Type B pancreatic cell (in vitro differentiated cells): ENCODE results near the gene CA7. TPM values are rescaled to one million over a fixed set of nuclear protein-coding genes. Genes with fewer than 3 reads are reported as not detected.

Source experiments
- DNase-seq: peaks from one replicate; pipeline ENCODE4 v3.0.0; 2021; ENCODE audit warnings: mixed read lengths; ENCODE audit not compliant: unreplicated experiment; ENCODE audit errors: extremely low spot score
- H3K27ac Mint-ChIP-seq: 2 replicates; pipeline ENCODE4 v1.8.0; 2021; ENCODE audit warnings: mild to moderate bottlenecking, mixed read lengths
- H3K27me3 Mint-ChIP-seq: 2 replicates; pipeline ENCODE4 v1.8.0; 2021; ENCODE audit warnings: mixed read lengths
- H3K36me3 Mint-ChIP-seq: 2 replicates; pipeline ENCODE4 v1.8.0; 2021; ENCODE audit warnings: mixed read lengths
- H3K4me1 Mint-ChIP-seq: one replicate; pipeline ENCODE4 v1.8.0; 2021; ENCODE audit warnings: mixed read lengths; ENCODE audit not compliant: unreplicated experiment
- H3K4me3 Mint-ChIP-seq: 2 replicates; pipeline ENCODE4 v1.8.0; 2021; ENCODE audit warnings: mild to moderate bottlenecking, mixed read lengths
- H3K9me3 Mint-ChIP-seq: 2 replicates; pipeline ENCODE4 v1.8.0; 2021; ENCODE audit warnings: mixed read lengths
- CTCF ChIP-seq: fragments of 200-600 bp; sonication (generic); conservative IDR thresholded peaks from 2 replicates; pipeline ENCODE4 v1.5.0; 2021; ENCODE audit warnings: antibody characterized with exemption, mild to moderate bottlenecking
- total RNA-seq: library from RNA; stranded (reverse); gene quantifications from 2 replicates; pipeline ENCODE4 v1.2.1, GENCODE V29; 2021; ENCODE audit warnings: low replicate concordance

The CA7 gene
- total RNA-seq, 1 donor from 2014 or later: 0.70 TPM

DNA sequence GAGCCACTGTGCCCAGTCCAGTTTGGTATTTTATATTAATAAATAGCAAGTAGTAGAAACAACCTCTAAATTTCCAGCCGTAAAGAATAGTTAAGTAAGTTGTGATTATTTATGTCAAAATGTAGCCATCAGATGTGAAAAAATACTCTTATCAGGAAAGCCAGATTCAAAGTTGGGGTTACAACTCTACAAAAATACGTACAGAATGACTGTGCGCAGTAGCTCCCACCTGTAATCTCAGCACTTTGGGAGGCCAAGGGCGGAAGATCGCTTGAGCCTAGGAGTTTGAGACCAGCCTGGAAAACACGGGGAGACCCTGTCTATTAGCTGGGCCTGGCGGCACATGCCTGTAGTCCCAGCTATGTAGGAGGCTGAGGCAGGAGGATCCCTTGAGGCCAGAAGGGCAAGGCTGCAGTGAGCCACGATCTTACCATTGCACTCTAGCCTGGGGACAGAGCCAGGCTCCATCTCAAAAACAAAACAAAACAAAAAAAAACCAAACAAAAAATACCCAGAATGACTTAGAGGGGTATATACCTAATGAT, 37.8 kb downstream of the CA7 start:
- no peak overlapping the region for H3K27ac Mint-ChIP-seq
- DNase-seq: no peak
- peak overlapping the region; percentile 99 for H3K4me3 Mint-ChIP-seq
- H3K9me3 Mint-ChIP-seq: no peaks in the 10 kb centered on the region
- H3K4me1 Mint-ChIP-seq: peaks cover 19% of the 10 kb centered on the region
- no peak for TF ChIP-seq CTCF
- H3K36me3 Mint-ChIP-seq: peaks cover 10% of the 10 kb centered on the region
- H3K27me3 Mint-ChIP-seq: no peaks in the 10 kb centered on the region

GRCh38 chr16:66882702-66883101, 38.5 kb downstream of the CA7 start:
- Mint-ChIP-seq H3K4me3 (peak overlapping the region; percentile 39), H3K27me3 (no peaks in the 10 kb centered on the region), H3K27ac (no peak overlapping the region), H3K9me3 (no peaks in the 10 kb centered on the region), H3K4me1 (peaks cover 19% of the 10 kb centered on the region), H3K36me3 (peaks cover 10% of the 10 kb centered on the region)
- no peak for TF ChIP-seq CTCF
- no peak for DNase-seq

GRCh38 chr16:66885491-66885890, 41.3 kb downstream of the CA7 start:
- Mint-ChIP-seq H3K4me1 (peaks cover under 1% of the 10 kb centered on the region), H3K27ac (peak overlapping the region; percentile 63), H3K4me3 (peak overlapping the region; percentile 53), H3K9me3 (no peaks in the 10 kb centered on the region), H3K27me3 (no peaks in the 10 kb centered on the region), H3K36me3 (peaks cover 10% of the 10 kb centered on the region)
- TF ChIP-seq CTCF: no peak
- DNase-seq: no peak

- H3K27me3 Mint-ChIP-seq: no peaks in the 10 kb centered on the region
- H3K4me3 Mint-ChIP-seq: peak overlapping the region; percentile 16
- H3K4me1 Mint-ChIP-seq: no peaks in the 10 kb centered on the region
- H3K27ac Mint-ChIP-seq: peak overlapping the region; percentile 63
- peaks cover 14% of the 10 kb centered on the region for H3K36me3 Mint-ChIP-seq
- DNase-seq: no peak
- H3K9me3 Mint-ChIP-seq: no peaks in the 10 kb centered on the region
- no peak for TF ChIP-seq CTCF
Measured at GRCh38 chr16:66886321-66886720, 42.1 kb downstream of the CA7 start.

- TF ChIP-seq CTCF: no peak
- Mint-ChIP-seq H3K4me3 (peak overlapping the region; percentile 16), H3K9me3 (no peaks in the 10 kb centered on the region), H3K27me3 (no peaks in the 10 kb centered on the region), H3K36me3 (peaks cover 14% of the 10 kb centered on the region), H3K27ac (peak overlapping the region; percentile 63), H3K4me1 (no peaks in the 10 kb centered on the region)
- DNase-seq: no peak
Measured at GRCh38 chr16:66886914-66887313, 42.7 kb downstream of the CA7 start.
